Neural progenitor cell (in vitro differentiated cells): Measurements from ENCODE around the gene OR5H1. TPM values are rescaled to one million over a fixed set of nuclear protein-coding genes. Genes with fewer than 3 reads are reported as not detected.

Experiments
- DNase-seq: peaks from one replicate; pipeline ENCODE4 v3.0.0-alpha.2; 2016; ENCODE audit warnings: low spot score
- H2AFZ ChIP-seq: fragments of 200-600 bp; sonication (generic); replicated peaks from 2 replicates; pipeline ENCODE4 v1.6.1; 2016; ENCODE audit warnings: antibody characterized with exemption
- H3F3A ChIP-seq: fragments of 200-600 bp; sonication (generic); 2 replicates; pipeline ENCODE4 v1.6.1; 2016; ENCODE audit warnings: antibody characterized with exemption, low read depth
- H3K27ac ChIP-seq: fragments of 200-600 bp; sonication (generic); 2 replicates; pipeline ENCODE4 v1.5.1; 2016; ENCODE audit warnings: mild to moderate bottlenecking
- H3K27me3 ChIP-seq: fragments of 200-600 bp; sonication (generic); 2 replicates; pipeline ENCODE4 v1.6.1; 2016; ENCODE audit warnings: mild to moderate bottlenecking, moderate library complexity
- H3K36me3 ChIP-seq: fragments of 200-600 bp; sonication (generic); 2 replicates; pipeline ENCODE4 v1.5.1; 2016
- H3K4me1 ChIP-seq: fragments of 200-600 bp; sonication (generic); 2 replicates; pipeline ENCODE4 v1.6.1; 2016; ENCODE audit warnings: mixed run types
- H3K4me2 ChIP-seq: fragments of 200-600 bp; sonication (generic); 2 replicates; pipeline ENCODE4 v1.6.1; 2016
- H3K4me3 ChIP-seq: fragments of 200-600 bp; sonication (generic); 2 replicates; pipeline ENCODE4 v1.5.1; 2016
- H3K79me2 ChIP-seq: fragments of 200-600 bp; sonication (generic); 2 replicates; pipeline ENCODE4 v1.6.1; 2016; ENCODE audit warnings: low read depth
- H3K9ac ChIP-seq: fragments of 200-600 bp; sonication (generic); 2 replicates; pipeline ENCODE4 v1.6.1; 2016
- H3K9me3 ChIP-seq: fragments of 200-600 bp; sonication (generic); 2 replicates; pipeline ENCODE4 v1.5.1; 2016; ENCODE audit warnings: low read depth
- H4K20me1 ChIP-seq: fragments of 200-600 bp; sonication (generic); 2 replicates; pipeline ENCODE4 v1.6.1; 2016; ENCODE audit warnings: low read depth
- H3K27ac Mint-ChIP-seq: 3 replicates; pipeline ENCODE4 v1.8.0; 2021; ENCODE audit warnings: mixed read lengths
- H3K27me3 Mint-ChIP-seq: 2 replicates; pipeline ENCODE4 v1.8.0; 2022; ENCODE audit warnings: low read depth, mild to moderate bottlenecking, inconsistent platforms, moderate library complexity, mixed read lengths; ENCODE audit not compliant: insufficient read depth
- H3K36me3 Mint-ChIP-seq: 3 replicates; pipeline ENCODE4 v1.8.0; 2021; ENCODE audit warnings: mixed read lengths
- H3K4me1 Mint-ChIP-seq: 3 replicates; pipeline ENCODE4 v1.8.0; 2021; ENCODE audit warnings: mixed read lengths
- H3K4me3 Mint-ChIP-seq: 3 replicates; pipeline ENCODE4 v1.8.0; 2021; ENCODE audit warnings: mild to moderate bottlenecking, moderate library complexity, mixed read lengths
- H3K9me3 Mint-ChIP-seq: 3 replicates; pipeline ENCODE4 v1.8.0; 2020; ENCODE audit warnings: mixed read lengths
- CTCF ChIP-seq: fragments of 200-600 bp; sonication (generic); IDR thresholded peaks from 2 replicates; pipeline ENCODE4 v1.5.1; 2017; ENCODE audit warnings: antibody characterized with exemption, mild to moderate bottlenecking
- EZH2 ChIP-seq: fragments of 200-600 bp; sonication (generic); IDR thresholded peaks from 2 replicates; pipeline ENCODE4 v1.6.1; 2017; ENCODE audit warnings: antibody characterized with exemption, mild to moderate bottlenecking, moderate library complexity
- EZH2phosphoT487 ChIP-seq: fragments of 200-600 bp; sonication (generic); IDR thresholded peaks from 2 replicates; pipeline ENCODE4 v1.6.1; 2017; ENCODE audit warnings: antibody characterized with exemption
- total RNA-seq: library from RNA; depleted of rRNA; stranded (reverse); fragments of >200 nt; gene quantifications from 2 replicates; pipeline ENCODE4 v1.2.3, GENCODE V29; 2015; ENCODE audit warnings: low replicate concordance

Gene OR5H1
- total RNA-seq, 1 donor from 2014 or later: not detected

GRCh38 chr3:98172621-98173020, 42.1 kb downstream of the OR5H1 start:
- H3K4me1 Mint-ChIP-seq: no peaks in the 10 kb centered on the region
- Histone ChIP-seq H3K4me3 (no peak overlapping the region), H3K27ac (no peak overlapping the region), H3K9ac (no peak overlapping the region), H4K20me1 (no peaks in the 10 kb centered on the region), H3K79me2 (no peaks in the 10 kb centered on the region), H3K36me3 (no peaks in the 10 kb centered on the region), H3K9me3 (peaks cover 7% of the 10 kb centered on the region), H3F3A (no peaks in the 10 kb centered on the region), H3K4me1 (no peaks in the 10 kb centered on the region), H2AFZ (no peak overlapping the region), H3K4me2 (no peak overlapping the region), H3K27me3 (no peaks in the 10 kb centered on the region)
- TF ChIP-seq EZH2: no peak
- TF ChIP-seq EZH2phosphoT487: no peak
- no peak for DNase-seq
- peaks cover 8% of the 10 kb centered on the region for H3K27me3 Mint-ChIP-seq
- no peaks in the 10 kb centered on the region for H3K36me3 Mint-ChIP-seq
- H3K9me3 Mint-ChIP-seq: peaks cover 6% of the 10 kb centered on the region
- no peak overlapping the region for H3K4me3 Mint-ChIP-seq
- H3K27ac Mint-ChIP-seq: no peak overlapping the region

- H3K27me3 Mint-ChIP-seq: peaks cover 3% of the 10 kb centered on the region
- Histone ChIP-seq H3K79me2 (no peaks in the 10 kb centered on the region), H3K4me2 (no peak overlapping the region), H3K27ac (no peak overlapping the region), H3K36me3 (no peaks in the 10 kb centered on the region), H4K20me1 (no peaks in the 10 kb centered on the region), H3K9me3 (no peaks in the 10 kb centered on the region), H3K4me1 (no peaks in the 10 kb centered on the region), H3F3A (no peaks in the 10 kb centered on the region), H2AFZ (no peak overlapping the region), H3K4me3 (no peak overlapping the region), H3K9ac (no peak overlapping the region), H3K27me3 (no peaks in the 10 kb centered on the region)
- TF ChIP-seq EZH2 (no peak), CTCF (no peak), EZH2phosphoT487 (no peak)
- no peaks in the 10 kb centered on the region for H3K4me1 Mint-ChIP-seq
- DNase-seq: no peak
- H3K9me3 Mint-ChIP-seq: peaks cover 5% of the 10 kb centered on the region
- no peak overlapping the region for H3K4me3 Mint-ChIP-seq
- H3K27ac Mint-ChIP-seq: no peak overlapping the region
- H3K36me3 Mint-ChIP-seq: no peaks in the 10 kb centered on the region
Observed at GRCh38 chr3:98180319-98180890, 49.9 kb downstream of the OR5H1 start.

GRCh38 chr3:98182196-98182595, 51.7 kb downstream of the OR5H1 start:
- H3K4me3 Mint-ChIP-seq: no peak overlapping the region
- H3K27ac Mint-ChIP-seq: no peak overlapping the region
- H3K36me3 Mint-ChIP-seq: no peaks in the 10 kb centered on the region
- no peaks in the 10 kb centered on the region for H4K20me1 ChIP-seq
- no peaks in the 10 kb centered on the region for H3K27me3 Mint-ChIP-seq
- TF ChIP-seq EZH2 (no peak), CTCF (no peak), EZH2phosphoT487 (no peak)
- H2AFZ ChIP-seq: no peak overlapping the region
- H3K27ac ChIP-seq: no peak overlapping the region
- H3K4me3 ChIP-seq: no peak overlapping the region
- no peaks in the 10 kb centered on the region for H3F3A ChIP-seq
- DNase-seq: no peak
- H3K27me3 ChIP-seq: no peaks in the 10 kb centered on the region
- H3K9me3 Mint-ChIP-seq: peaks cover 3% of the 10 kb centered on the region
- H3K9ac ChIP-seq: no peak overlapping the region
- no peaks in the 10 kb centered on the region for H3K9me3 ChIP-seq
- H3K4me1 ChIP-seq: no peaks in the 10 kb centered on the region
- H3K4me2 ChIP-seq: no peak overlapping the region
- no peaks in the 10 kb centered on the region for H3K4me1 Mint-ChIP-seq
- H3K79me2 ChIP-seq: no peaks in the 10 kb centered on the region
- no peaks in the 10 kb centered on the region for H3K36me3 ChIP-seq

GRCh38 chr3:98185180-98185579, 54.7 kb downstream of the OR5H1 start:
- no peak overlapping the region for H3K27ac ChIP-seq
- H3K9me3 ChIP-seq: no peaks in the 10 kb centered on the region
- H3K4me1 ChIP-seq: no peaks in the 10 kb centered on the region
- H3K4me1 Mint-ChIP-seq: no peaks in the 10 kb centered on the region
- no peaks in the 10 kb centered on the region for H3K79me2 ChIP-seq
- no peak overlapping the region for H2AFZ ChIP-seq
- H3F3A ChIP-seq: no peaks in the 10 kb centered on the region
- no peak overlapping the region for H3K27ac Mint-ChIP-seq
- no peaks in the 10 kb centered on the region for H3K36me3 Mint-ChIP-seq
- no peak overlapping the region for H3K4me3 ChIP-seq
- H3K27me3 Mint-ChIP-seq: no peaks in the 10 kb centered on the region
- no peaks in the 10 kb centered on the region for H4K20me1 ChIP-seq
- no peak overlapping the region for H3K4me2 ChIP-seq
- no peaks in the 10 kb centered on the region for H3K36me3 ChIP-seq
- no peaks in the 10 kb centered on the region for H3K9me3 Mint-ChIP-seq
- H3K27me3 ChIP-seq: no peaks in the 10 kb centered on the region
- TF ChIP-seq CTCF (peak; percentile 43), EZH2phosphoT487 (no peak)
- H3K4me3 Mint-ChIP-seq: no peak overlapping the region
- no peak overlapping the region for H3K9ac ChIP-seq
- peak; percentile 40 for DNase-seq
